Pulmonary artery endothelial cell (primary cell): Measurements from ENCODE around the gene MYG1. TPM values are rescaled to one million over a fixed set of nuclear protein-coding genes. Genes with fewer than 3 reads are reported as not detected.

Source experiments
- DNase-seq: peaks from one replicate; pipeline ENCODE4 v3.0.0-alpha.2; 2011; ENCODE audit warnings: low read depth, low spot score
- total RNA-seq: library from RNA; depleted of rRNA; stranded (reverse); fragments of >200 nt; gene quantifications from 2 replicates; pipeline ENCODE4 v1.2.3, GENCODE V29; 2014

Gene MYG1, protein sequence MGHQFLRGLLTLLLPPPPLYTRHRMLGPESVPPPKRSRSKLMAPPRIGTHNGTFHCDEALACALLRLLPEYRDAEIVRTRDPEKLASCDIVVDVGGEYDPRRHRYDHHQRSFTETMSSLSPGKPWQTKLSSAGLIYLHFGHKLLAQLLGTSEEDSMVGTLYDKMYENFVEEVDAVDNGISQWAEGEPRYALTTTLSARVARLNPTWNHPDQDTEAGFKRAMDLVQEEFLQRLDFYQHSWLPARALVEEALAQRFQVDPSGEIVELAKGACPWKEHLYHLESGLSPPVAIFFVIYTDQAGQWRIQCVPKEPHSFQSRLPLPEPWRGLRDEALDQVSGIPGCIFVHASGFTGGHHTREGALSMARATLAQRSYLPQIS
- 50.5 and 54.3 TPM in 2 replicates for total RNA-seq

GRCh38 chr12:53299454-53300180 is at the start of gene MYG1:
MYG1 (plus strand) TSS chr12:53299695; CDS start chr12:53299738, 43 bp downstream.
- DNase-seq, result no peak

- DNase-seq, result no peak
Measured at GRCh38 chr12:53251477-53252348, 47.8 kb upstream of the MYG1 start.

DNA sequence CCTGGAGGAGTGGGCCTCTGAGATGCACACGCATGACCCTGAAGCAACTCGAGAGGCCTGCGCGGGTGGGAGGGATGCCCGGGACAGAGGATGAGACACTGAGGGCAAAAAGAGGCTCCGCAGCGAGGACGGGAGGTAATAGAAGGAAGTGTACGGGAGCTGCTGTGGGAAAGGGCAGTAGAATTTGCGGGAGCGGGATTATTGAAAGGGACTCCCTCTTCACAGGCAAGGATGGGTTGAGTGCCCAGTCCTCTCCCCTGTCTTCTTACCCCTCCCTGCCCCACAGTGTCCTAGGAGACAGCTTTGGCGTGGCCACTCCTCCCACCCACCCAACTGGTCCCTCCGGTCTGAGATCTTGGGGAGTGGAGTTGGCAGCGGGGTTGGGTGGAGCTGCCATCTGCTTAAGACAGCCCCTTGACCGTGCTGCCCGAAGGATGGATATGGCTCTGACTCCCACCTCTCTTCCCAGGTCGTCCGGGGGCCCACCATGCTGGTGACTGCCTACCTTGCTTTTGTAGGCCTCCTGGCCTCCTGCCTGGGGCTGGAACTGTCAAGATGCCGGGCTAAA is 47.1 kb upstream of the MYG1 start:
- DNase-seq, result no peak

GRCh38 chr12:53253298-53253697 is 46.2 kb upstream of the MYG1 start:
- DNase-seq, result no peak

DNA sequence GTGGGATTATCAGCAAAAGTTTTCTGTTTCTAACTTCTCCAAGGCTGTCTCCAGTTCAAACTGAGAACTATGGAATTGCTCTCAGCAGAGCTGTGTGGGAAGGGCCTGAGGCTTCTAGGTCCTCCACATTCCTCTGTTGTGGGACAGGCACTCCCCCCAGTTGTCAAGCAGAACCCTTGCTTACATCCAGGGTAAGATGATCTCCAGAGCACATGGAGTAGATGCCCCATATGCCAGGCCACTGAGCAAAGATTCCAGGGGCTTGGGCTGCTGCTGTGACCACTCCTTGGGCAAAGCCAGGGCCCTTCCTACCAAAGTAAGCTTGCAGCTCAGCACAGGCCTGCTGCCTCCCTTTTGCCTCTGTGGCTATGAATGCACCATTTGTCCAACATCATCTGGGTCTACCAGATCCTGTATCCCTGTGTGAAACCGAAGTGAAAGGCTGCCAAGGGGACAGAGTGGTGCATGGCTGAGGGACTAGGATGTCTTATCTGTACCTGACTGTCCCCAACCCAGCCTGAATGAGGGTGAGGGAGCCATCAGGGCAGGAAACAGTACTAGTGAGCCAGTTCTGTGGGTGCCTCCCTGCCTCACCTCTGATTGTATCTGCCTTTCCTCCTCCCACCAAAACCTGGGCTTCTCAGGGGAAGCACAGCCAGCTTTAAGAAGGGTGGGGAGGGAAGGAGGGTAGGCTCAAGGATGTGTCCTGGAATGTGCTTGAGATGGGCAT is 44.5 kb upstream of the MYG1 start:
- no peak for DNase-seq

- DNase-seq, result no peak
Measured at GRCh38 chr12:53255996-53256395, 43.5 kb upstream of the MYG1 start.

GRCh38 chr12:53258541-53259539 is 40.7 kb upstream of the MYG1 start:
- no peak for DNase-seq

- no peak for DNase-seq
Measured at GRCh38 chr12:53259891-53260290, 39.6 kb upstream of the MYG1 start.

- DNase-seq, result no peak
Measured at GRCh38 chr12:53265783-53266182, 33.7 kb upstream of the MYG1 start.

DNA sequence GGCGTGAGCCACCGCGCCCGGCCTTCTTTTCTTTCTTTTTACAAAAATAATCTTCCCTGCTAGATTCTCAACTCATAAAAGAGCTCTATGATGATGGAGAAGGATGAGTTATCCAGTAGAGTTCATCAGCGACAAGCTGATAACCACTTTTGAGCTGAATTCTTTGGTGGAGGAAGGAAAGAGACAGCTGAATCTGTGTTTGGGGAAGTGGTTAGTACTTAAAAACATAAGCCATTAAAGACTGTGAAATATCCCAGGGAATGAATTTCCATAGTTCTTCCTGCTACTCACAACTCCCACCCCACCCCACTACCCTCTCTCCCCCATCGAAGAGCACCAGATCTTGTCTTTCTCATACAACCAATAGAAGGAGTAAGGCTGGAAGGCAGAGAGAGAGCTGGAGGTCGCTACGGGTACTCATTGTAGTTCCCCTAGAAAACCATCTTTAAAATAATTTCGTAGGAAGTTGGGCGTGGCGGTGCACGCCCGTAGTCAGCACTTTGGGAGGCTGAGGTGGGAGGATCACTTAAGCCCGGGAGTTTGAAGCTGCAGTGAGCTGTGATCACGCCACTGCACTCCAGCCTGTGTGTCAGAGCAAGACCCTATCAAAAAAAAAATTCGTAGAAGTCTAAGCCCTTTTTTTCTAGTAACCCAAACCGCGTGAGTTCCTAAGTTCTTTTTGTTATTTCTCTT is 32.0 kb upstream of the MYG1 start:
- no peak for DNase-seq

DNA sequence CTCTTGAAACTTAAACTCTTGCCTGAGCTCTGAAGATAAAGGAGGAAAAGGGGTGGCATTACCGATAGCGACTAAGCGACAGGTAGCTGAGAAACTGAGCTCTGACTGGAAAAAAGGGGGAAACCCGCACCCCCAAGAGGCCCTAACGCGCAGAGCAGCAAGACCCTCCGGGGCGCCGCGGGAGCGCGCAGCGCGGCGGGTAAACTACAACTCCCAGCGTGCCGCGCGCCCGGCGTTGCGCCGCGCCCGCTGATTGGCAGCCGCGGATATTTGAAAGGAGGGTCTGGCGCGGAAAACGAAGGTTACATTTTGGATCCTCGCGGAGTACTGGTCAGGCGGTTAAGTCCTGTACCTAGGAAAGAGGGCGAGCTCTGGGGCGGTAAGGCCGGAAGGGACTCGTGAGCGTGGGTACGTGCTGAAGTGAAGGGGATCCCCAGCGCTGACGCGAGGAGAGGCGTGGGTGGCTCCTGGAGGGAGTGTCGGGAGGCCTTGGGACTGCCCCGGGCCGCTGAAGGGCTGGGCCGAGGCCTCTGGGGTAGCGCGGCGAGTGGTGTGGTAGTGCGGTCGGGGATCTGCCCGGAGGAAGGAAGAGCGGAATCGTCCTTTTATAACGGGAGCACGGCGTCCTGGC is 31.4 kb upstream of the MYG1 start, which contains the start of gene ESPL1:
TSS of gene ESPL1 (plus strand) at position 301 of the 631 bp plus-strand sequence. CDS start 468 bp downstream, outside the sequence.
- DNase-seq, result no peak

DNA sequence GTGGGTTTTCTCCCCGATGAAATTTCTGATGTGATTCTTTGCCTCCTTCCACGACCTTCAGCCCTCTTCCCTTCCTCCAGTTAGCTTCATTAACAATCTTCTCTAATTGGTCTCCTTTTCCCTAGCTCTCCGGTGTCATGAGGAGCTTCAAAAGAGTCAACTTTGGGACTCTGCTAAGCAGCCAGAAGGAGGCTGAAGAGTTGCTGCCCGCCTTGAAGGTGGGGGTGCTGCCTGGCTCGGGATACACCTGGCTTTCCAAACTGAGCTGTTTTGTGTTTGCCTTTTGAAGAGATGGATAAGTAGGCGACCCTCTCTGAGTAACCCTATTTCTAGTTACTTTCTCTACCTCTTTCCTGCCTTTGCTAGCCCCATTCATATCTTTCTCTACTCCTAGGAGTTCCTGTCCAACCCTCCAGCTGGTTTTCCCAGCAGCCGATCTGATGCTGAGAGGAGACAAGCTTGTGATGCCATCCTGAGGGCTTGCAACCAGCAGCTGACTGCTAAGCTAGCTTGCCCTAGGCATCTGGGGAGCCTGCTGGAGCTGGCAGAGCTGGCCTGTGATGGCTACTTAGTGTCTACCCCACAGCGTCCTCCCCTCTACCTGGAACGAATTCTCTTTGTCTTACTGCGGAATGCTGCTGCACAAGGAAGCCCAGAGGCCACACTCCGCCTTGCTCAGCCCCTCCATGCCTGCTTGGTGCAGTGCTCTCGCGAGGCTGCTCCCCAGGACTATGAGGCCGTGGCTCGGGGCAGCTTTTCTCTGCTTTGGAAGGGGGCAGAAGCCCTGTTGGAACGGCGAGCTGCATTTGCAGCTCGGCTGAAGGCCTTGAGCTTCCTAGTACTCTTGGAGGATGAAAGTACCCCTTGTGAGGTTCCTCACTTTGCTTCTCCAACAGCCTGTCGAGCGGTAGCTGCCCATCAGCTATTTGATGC is 30.6 kb upstream of the MYG1 start:
- no peak for DNase-seq

- no peak for DNase-seq
Measured at GRCh38 chr12:53274445-53274844, 25.1 kb upstream of the MYG1 start.

DNA sequence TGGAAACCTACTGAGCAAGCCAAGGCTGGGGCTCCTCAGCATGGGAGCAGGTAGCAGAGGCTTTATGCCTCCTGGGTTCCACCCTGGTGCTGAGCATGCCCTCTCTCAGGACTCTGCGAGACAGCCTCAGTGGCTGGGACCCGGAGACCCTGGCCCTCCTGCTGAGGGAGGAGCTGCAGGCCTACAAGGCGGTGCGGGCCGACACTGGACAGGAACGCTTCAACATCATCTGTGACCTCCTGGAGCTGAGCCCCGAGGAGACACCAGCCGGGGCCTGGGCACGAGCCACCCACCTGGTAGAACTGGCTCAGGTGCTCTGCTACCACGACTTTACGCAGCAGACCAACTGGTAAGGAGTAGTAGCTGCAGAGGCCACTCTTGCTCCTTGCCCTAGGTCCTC is 23.0 kb upstream of the MYG1 start:
- DNase-seq, result no peak

DNA sequence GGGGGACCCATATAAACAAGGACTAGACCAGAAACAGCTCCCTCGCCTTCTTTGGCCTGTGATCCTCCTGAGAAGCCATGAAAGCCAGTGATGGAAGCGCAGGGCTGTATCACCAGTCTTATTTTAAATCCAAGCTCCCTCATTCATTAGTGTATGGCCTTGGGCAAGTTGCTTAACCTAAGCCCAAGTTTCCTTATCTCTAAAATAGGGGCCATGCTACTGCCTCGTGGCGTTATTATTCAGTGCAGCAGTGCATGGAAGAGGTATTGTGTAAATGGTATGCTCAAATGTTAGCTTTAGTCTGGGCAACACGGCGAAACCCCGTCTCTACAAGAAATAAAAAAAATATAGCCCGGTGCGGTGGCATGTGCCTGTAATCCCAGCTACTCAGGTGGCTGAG is 21.5 kb upstream of the MYG1 start:
- DNase-seq, result no peak

DNA sequence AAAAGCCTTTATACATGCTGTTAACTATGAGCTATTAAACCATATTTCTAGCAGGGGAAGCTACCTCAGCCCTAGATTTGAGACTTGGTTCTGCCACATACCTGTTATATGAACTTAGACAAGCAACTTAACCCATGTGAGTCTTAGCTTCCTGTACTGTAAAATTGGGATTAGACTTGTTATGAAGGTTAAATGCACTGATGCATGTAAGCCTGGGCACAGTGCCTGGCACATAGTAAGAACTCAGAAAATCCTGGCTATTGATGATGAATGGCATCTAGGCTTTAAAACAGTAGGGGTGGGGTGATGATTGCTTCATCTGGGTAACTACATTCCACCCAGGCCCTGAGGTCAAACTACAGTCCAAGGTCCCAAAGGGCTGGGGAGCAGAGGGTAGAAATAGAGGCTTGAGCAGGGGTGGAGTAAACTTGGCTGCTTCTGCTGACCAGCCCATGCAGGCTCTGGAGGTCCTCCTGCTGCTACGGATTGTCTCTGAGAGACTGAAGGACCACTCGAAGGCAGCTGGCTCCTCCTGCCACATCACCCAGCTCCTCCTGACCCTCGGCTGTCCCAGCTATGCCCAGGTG is 20.1 kb upstream of the MYG1 start:
- no peak for DNase-seq
